ENCODE results near the gene SHISA6.

Gene SHISA6

GRCh38 chr17:11495613-11496012 lies 254.6 kb downstream of the SHISA6 start:
- H3K4me3 Mint-ChIP-seq: no peak overlapping the region
- H3K27me3 Mint-ChIP-seq: no peaks in the 10 kb centered on the region
- DNase-seq: no peak
- CTCF ChIA-PET: no interaction called here
- no peaks in the 10 kb centered on the region for H3K4me1 Mint-ChIP-seq
- peaks cover 21% of the 10 kb centered on the region for H3K9me3 Mint-ChIP-seq
- no peak overlapping the region for H3K27ac Mint-ChIP-seq
- no peaks in the 10 kb centered on the region for H3K36me3 Mint-ChIP-seq

- CTCF ChIA-PET: no interaction called here
- Mint-ChIP-seq H3K4me3 (no peak overlapping the region), H3K9me3 (peaks cover 28% of the 10 kb centered on the region), H3K27me3 (no peaks in the 10 kb centered on the region), H3K4me1 (no peaks in the 10 kb centered on the region), H3K27ac (no peak overlapping the region), H3K36me3 (no peaks in the 10 kb centered on the region)
- DNase-seq: no peak
Observed at GRCh38 chr17:11499881-11500280, 258.9 kb downstream of the SHISA6 start.

- Mint-ChIP-seq H3K9me3 (peaks cover 26% of the 10 kb centered on the region), H3K27me3 (no peaks in the 10 kb centered on the region), H3K4me1 (no peaks in the 10 kb centered on the region), H3K36me3 (no peaks in the 10 kb centered on the region), H3K27ac (no peak overlapping the region), H3K4me3 (no peak overlapping the region)
- DNase-seq: no peak
- CTCF ChIA-PET: no interaction called here
Observed at GRCh38 chr17:11503308-11504035, 262.5 kb downstream of the SHISA6 start.

GRCh38 chr17:11506635-11507034 lies 265.6 kb downstream of the SHISA6 start:
- Mint-ChIP-seq H3K36me3 (no peaks in the 10 kb centered on the region), H3K4me3 (no peak overlapping the region), H3K27ac (no peak overlapping the region), H3K9me3 (peaks cover 17% of the 10 kb centered on the region), H3K27me3 (no peaks in the 10 kb centered on the region), H3K4me1 (no peaks in the 10 kb centered on the region)
- CTCF ChIA-PET: no interaction called here
- DNase-seq: no peak

GRCh38 chr17:11511696-11512095 lies 270.7 kb downstream of the SHISA6 start:
- peaks cover 14% of the 10 kb centered on the region for H3K9me3 Mint-ChIP-seq
- no peaks in the 10 kb centered on the region for H3K27me3 Mint-ChIP-seq
- no peak for DNase-seq
- H3K36me3 Mint-ChIP-seq: no peaks in the 10 kb centered on the region
- no peak overlapping the region for H3K27ac Mint-ChIP-seq
- CTCF ChIA-PET: no interaction called here
- H3K4me1 Mint-ChIP-seq: no peaks in the 10 kb centered on the region
- H3K4me3 Mint-ChIP-seq: no peak overlapping the region

- Mint-ChIP-seq H3K27me3 (no peaks in the 10 kb centered on the region), H3K4me3 (no peak overlapping the region), H3K9me3 (peaks cover 6% of the 10 kb centered on the region), H3K4me1 (no peaks in the 10 kb centered on the region), H3K27ac (no peak overlapping the region), H3K36me3 (no peaks in the 10 kb centered on the region)
- DNase-seq: no peak
- CTCF ChIA-PET: no interaction called here
Observed at GRCh38 chr17:11514565-11514964, 273.6 kb downstream of the SHISA6 start.

- Mint-ChIP-seq H3K36me3 (no peaks in the 10 kb centered on the region), H3K27me3 (no peaks in the 10 kb centered on the region), H3K4me3 (no peak overlapping the region), H3K9me3 (peaks cover 6% of the 10 kb centered on the region), H3K27ac (no peak overlapping the region), H3K4me1 (no peaks in the 10 kb centered on the region)
- no peak for DNase-seq
- CTCF ChIA-PET: interaction anchor here (1.5 kb wide), 1 partner anchor 129 kb away, joined by 4 read pairs; no protein-coding TSS in a partner anchor
Observed at GRCh38 chr17:11514981-11515680, 274.1 kb downstream of the SHISA6 start.

- Mint-ChIP-seq H3K27ac (no peak overlapping the region), H3K4me3 (no peak overlapping the region), H3K9me3 (peaks cover 6% of the 10 kb centered on the region), H3K36me3 (no peaks in the 10 kb centered on the region), H3K27me3 (no peaks in the 10 kb centered on the region), H3K4me1 (no peaks in the 10 kb centered on the region)
- DNase-seq: no peak
- CTCF ChIA-PET: interaction anchor here (1.5 kb wide), 1 partner anchor 128 kb away, joined by 4 read pairs; no protein-coding TSS in a partner anchor
Observed at GRCh38 chr17:11515901-11516300, 274.9 kb downstream of the SHISA6 start.

GRCh38 chr17:11535231-11535630 lies 294.2 kb downstream of the SHISA6 start:
- Mint-ChIP-seq H3K27ac (no peak overlapping the region), H3K36me3 (no peaks in the 10 kb centered on the region), H3K4me3 (no peak overlapping the region), H3K4me1 (no peaks in the 10 kb centered on the region), H3K9me3 (peaks cover 27% of the 10 kb centered on the region), H3K27me3 (no peaks in the 10 kb centered on the region)
- no peak for DNase-seq
- CTCF ChIA-PET: no interaction called here

- Mint-ChIP-seq H3K27me3 (no peaks in the 10 kb centered on the region), H3K36me3 (no peaks in the 10 kb centered on the region), H3K4me1 (no peaks in the 10 kb centered on the region), H3K27ac (no peak overlapping the region), H3K9me3 (peaks cover 26% of the 10 kb centered on the region), H3K4me3 (no peak overlapping the region)
- CTCF ChIA-PET: no interaction called here
- DNase-seq: no peak
Observed at GRCh38 chr17:11538366-11538765, 297.4 kb downstream of the SHISA6 start.

GRCh38 chr17:11539637-11540036 lies 298.6 kb downstream of the SHISA6 start:
- CTCF ChIA-PET: no interaction called here
- no peak for DNase-seq
- no peaks in the 10 kb centered on the region for H3K27me3 Mint-ChIP-seq
- peaks cover 21% of the 10 kb centered on the region for H3K9me3 Mint-ChIP-seq
- no peaks in the 10 kb centered on the region for H3K36me3 Mint-ChIP-seq
- no peak overlapping the region for H3K4me3 Mint-ChIP-seq
- H3K27ac Mint-ChIP-seq: no peak overlapping the region
- H3K4me1 Mint-ChIP-seq: no peaks in the 10 kb centered on the region

- H3K27me3 Mint-ChIP-seq: no peaks in the 10 kb centered on the region
- peaks cover 13% of the 10 kb centered on the region for H3K9me3 Mint-ChIP-seq
- no peak overlapping the region for H3K4me3 Mint-ChIP-seq
- no peak for DNase-seq
- no peaks in the 10 kb centered on the region for H3K4me1 Mint-ChIP-seq
- CTCF ChIA-PET: no interaction called here
- H3K27ac Mint-ChIP-seq: no peak overlapping the region
- H3K36me3 Mint-ChIP-seq: no peaks in the 10 kb centered on the region
Observed at GRCh38 chr17:11545002-11545401, 304.0 kb downstream of the SHISA6 start.

- DNase-seq: no peak
- Mint-ChIP-seq H3K27ac (no peak overlapping the region), H3K9me3 (peaks cover 11% of the 10 kb centered on the region), H3K4me3 (no peak overlapping the region), H3K27me3 (no peaks in the 10 kb centered on the region), H3K4me1 (no peaks in the 10 kb centered on the region), H3K36me3 (no peaks in the 10 kb centered on the region)
- CTCF ChIA-PET: no interaction called here
Observed at GRCh38 chr17:11545696-11546095, 304.7 kb downstream of the SHISA6 start.

GRCh38 chr17:11547853-11548252 lies 306.8 kb downstream of the SHISA6 start:
- Mint-ChIP-seq H3K4me3 (no peak overlapping the region), H3K27me3 (no peaks in the 10 kb centered on the region), H3K9me3 (peaks cover 10% of the 10 kb centered on the region), H3K4me1 (no peaks in the 10 kb centered on the region), H3K27ac (no peak overlapping the region), H3K36me3 (no peaks in the 10 kb centered on the region)
- CTCF ChIA-PET: no interaction called here
- DNase-seq: no peak

GRCh38 chr17:11548398-11548797 lies 307.4 kb downstream of the SHISA6 start:
- DNase-seq: no peak
- H3K27me3 Mint-ChIP-seq: no peaks in the 10 kb centered on the region
- H3K36me3 Mint-ChIP-seq: no peaks in the 10 kb centered on the region
- peaks cover 10% of the 10 kb centered on the region for H3K9me3 Mint-ChIP-seq
- CTCF ChIA-PET: no interaction called here
- H3K4me1 Mint-ChIP-seq: no peaks in the 10 kb centered on the region
- no peak overlapping the region for H3K4me3 Mint-ChIP-seq
- H3K27ac Mint-ChIP-seq: no peak overlapping the region
